Neuronal stem cell (in vitro differentiated cells): ENCODE results near the gene SPRN. TPM values are rescaled to one million over a fixed set of nuclear protein-coding genes. Genes with fewer than 3 reads are reported as not detected.

Experiments used
- DNase-seq: peaks from one replicate; pipeline ENCODE4 v3.0.0-alpha.2; 2013; ENCODE audit warnings: low spot score
- H2AFZ ChIP-seq: one replicate; pipeline ENCODE4 v1.6.1; 2013; ENCODE audit warnings: mild to moderate bottlenecking, low read length, inconsistent platforms
- H2AK5ac ChIP-seq: 2 replicates; pipeline ENCODE4 v1.6.1; 2013; ENCODE audit warnings: low read depth, mild to moderate bottlenecking, inconsistent platforms, low read length, moderate library complexity, mixed read lengths
- H2BK120ac ChIP-seq: 2 replicates; pipeline ENCODE4 v1.6.1; 2013; ENCODE audit warnings: low read depth, mild to moderate bottlenecking, inconsistent platforms, low read length, moderate library complexity, mixed read lengths
- H2BK12ac ChIP-seq: one replicate; pipeline ENCODE4 v1.6.1; 2013; ENCODE audit warnings: low read length, inconsistent platforms
- H2BK15ac ChIP-seq: 2 replicates; pipeline ENCODE4 v1.6.1; 2013; ENCODE audit warnings: mild to moderate bottlenecking, low read length, inconsistent platforms, mixed read lengths
- H2BK5ac ChIP-seq: one replicate; pipeline ENCODE4 v1.6.1; 2013; ENCODE audit warnings: inconsistent platforms, mild to moderate bottlenecking, low read length, moderate library complexity
- H3K14ac ChIP-seq: one replicate; pipeline ENCODE4 v1.6.1; 2013; ENCODE audit warnings: low read length, inconsistent platforms
- H3K18ac ChIP-seq: 2 replicates; pipeline ENCODE4 v1.6.1; 2013; ENCODE audit warnings: low read length, inconsistent platforms
- H3K23ac ChIP-seq: 2 replicates; pipeline ENCODE4 v1.6.1; 2013; ENCODE audit warnings: low read depth, mild to moderate bottlenecking, mixed read lengths, low read length, inconsistent platforms; ENCODE audit not compliant: poor library complexity
- H3K27ac ChIP-seq: replicated peaks from 3 replicates; pipeline ENCODE4 v1.5.1; 2013; ENCODE audit warnings: low read length, inconsistent platforms
- H3K27me3 ChIP-seq, 3 experiments: 2 replicates each; pipeline ENCODE4 v1.6.1; 2013; ENCODE audit warnings: low read length in 3 of 3, mild to moderate bottlenecking in 2 of 3, inconsistent platforms in 1 of 3, low read depth in 1 of 3, mixed read lengths in 1 of 3, moderate library complexity in 1 of 3; ENCODE audit not compliant: control insufficient read depth in 3 of 3, insufficient read depth in 3 of 3
- H3K36me3 ChIP-seq, 2 donors: replicated peaks in 1 of 2; 2 replicates each; pipeline ENCODE4 v1.6.1; 2013; ENCODE audit warnings: low read length in 2 of 2; ENCODE audit not compliant: control insufficient read depth in 2 of 2, insufficient read depth in 2 of 2
- H3K4ac ChIP-seq: 2 replicates; pipeline ENCODE4 v1.6.1; 2013; ENCODE audit warnings: inconsistent platforms, mild to moderate bottlenecking, low read length, moderate library complexity
- H3K4me1 ChIP-seq, 2 donors: 1 replicate in 1 of 2; 2 replicates in 1 of 2; pipeline ENCODE4 v1.6.1; 2013; ENCODE audit warnings: low read length in 2 of 2, low read depth in 1 of 2; ENCODE audit not compliant: control insufficient read depth in 2 of 2, insufficient read depth in 1 of 2
- H3K4me2 ChIP-seq: one replicate; pipeline ENCODE4 v1.6.1; 2013; ENCODE audit warnings: mild to moderate bottlenecking, low read length, inconsistent platforms; ENCODE audit not compliant: insufficient read depth, poor library complexity, severe bottlenecking
- H3K4me3 ChIP-seq, 2 donors: 2 replicates each; pipeline ENCODE4 v1.5.1; 2013; ENCODE audit warnings: low read length in 2 of 2, mild to moderate bottlenecking in 2 of 2, inconsistent platforms in 1 of 2, moderate library complexity in 1 of 2
- H3K79me1 ChIP-seq: one replicate; pipeline ENCODE4 v1.6.1; 2013; ENCODE audit warnings: low read depth, mild to moderate bottlenecking, inconsistent platforms, low read length, moderate library complexity
- H3K9ac ChIP-seq: one replicate; pipeline ENCODE4 v1.6.1; 2013; ENCODE audit warnings: mild to moderate bottlenecking, low read depth, low read length, inconsistent platforms; ENCODE audit not compliant: poor library complexity
- H3K9me3 ChIP-seq, 2 donors: replicated peaks in 1 of 2; 2 replicates each; pipeline versions ENCODE3 to v1.6.1; 2013; ENCODE audit warnings: low read length in 2 of 2, mild to moderate bottlenecking in 2 of 2, inconsistent platforms in 1 of 2, low read depth in 1 of 2, mixed read lengths in 1 of 2, moderate library complexity in 1 of 2; ENCODE audit not compliant: control insufficient read depth in 2 of 2, insufficient read depth in 1 of 2
- H4K8ac ChIP-seq: one replicate; pipeline ENCODE4 v1.6.1; 2013; ENCODE audit warnings: low read depth, mild to moderate bottlenecking, inconsistent platforms, low read length, moderate library complexity
- H4K91ac ChIP-seq: one replicate; pipeline ENCODE4 v1.6.1; 2013; ENCODE audit warnings: low read length, low read depth, mild to moderate bottlenecking, inconsistent platforms; ENCODE audit not compliant: poor library complexity
- WGBS, 2 donors: extraction: QIAGEN DNeasy Blood & Tissue Kit; methylation state at CpG; one replicate each; pipeline ENCODE4 v1.1.7; 2013; ENCODE audit warnings: missing lambda C conversion rate in 2 of 2, mixed read lengths in 1 of 2; ENCODE audit not compliant: insufficient read length in 2 of 2, insufficient replicate concordance in 1 of 2; ENCODE audit errors: extremely low coverage in 2 of 2; 5-methylcytosine and 5-hydroxymethylcytosine counted together
- small RNA-seq: library from polyadenylated mRNA; stranded (forward); fragments of <200 nt; extraction: miRNeasy Mini kit (QIAGEN cat#:217004); gene quantifications from one replicate; pipeline ENCODE3, GENCODE V24; 2013; ENCODE audit not compliant: insufficient read depth

SPRN gene

GRCh38 chr10:133372507-133372906 lies 51.9 kb downstream of the SPRN start:
- no peak overlapping the region for H2BK15ac ChIP-seq
- peak overlapping the region; percentile 63 for H3K9ac ChIP-seq
- H3K4me1 ChIP-seq = peaks cover 0 to 5% of the 10 kb centered on the region in 2 donors
- H3K4ac ChIP-seq = no peak overlapping the region
- WGBS, 2 donors = no CpG with 5 or more reads among the region's 20 CpGs
- H3K14ac ChIP-seq = no peak overlapping the region
- peaks cover 29 to 39% of the 10 kb centered on the region in 2 donors for H3K36me3 ChIP-seq
- H2AK5ac ChIP-seq = peak overlapping the region; percentile 91
- DNase-seq = no peak
- H3K18ac ChIP-seq = peak overlapping the region; percentile 57
- no peak overlapping the region for H4K91ac ChIP-seq
- peaks cover 4% of the 10 kb centered on the region for H3K79me1 ChIP-seq
- H3K9me3 ChIP-seq = peaks cover 0 to 4% of the 10 kb centered on the region in 2 donors
- no peak overlapping the region for H2AFZ ChIP-seq
- no peak overlapping the region for H2BK120ac ChIP-seq
- H3K4me2 ChIP-seq = peak overlapping the region; percentile 54
- H3K23ac ChIP-seq = no peak overlapping the region
- H4K8ac ChIP-seq = no peak overlapping the region
- no peak overlapping the region for H3K27ac ChIP-seq
- no peak overlapping the region for H2BK5ac ChIP-seq
- H3K27me3 ChIP-seq = peaks cover 0 to 11% (median 8%) of the 10 kb centered on the region in 3 experiments
- peak overlapping the region; percentile 71 to 94 for H3K4me3 ChIP-seq
- H2BK12ac ChIP-seq = no peak overlapping the region

Small RNA genes lying within 50 kb of the gene (small RNA-seq; reads per million reads assigned to genes)
- not detected for gene AL360181.4
- gene MIR3944 = 5.9 reads per million, percentile 30 among the genes with 10 or more reads in this experiment
